Measurements from ENCODE around the gene GPRASP2.

Gene GPRASP2

GRCh38 chrX:102723456-102723855, 11.2 kb downstream of the GPRASP2 start:
- H3K27ac ChIP-seq = no peak overlapping the region
- TF ChIP-seq ZFX (IDR thresholded peaks at IDR 0.05) = no peak
- TF ChIP-seq CTCF (conservative IDR thresholded peaks at IDR 0.05) = no peak

- no peak overlapping the region for H3K27ac ChIP-seq
- TF ChIP-seq CTCF (conservative IDR thresholded peaks at IDR 0.05) = no peak
- TF ChIP-seq ZFX (IDR thresholded peaks at IDR 0.05) = no peak
Observed at GRCh38 chrX:102727761-102728160, 15.5 kb downstream of the GPRASP2 start.

- TF ChIP-seq CTCF (conservative IDR thresholded peaks at IDR 0.05) = no peak
- no peak for TF ChIP-seq ZFX (IDR thresholded peaks at IDR 0.05)
Observed at GRCh38 chrX:102728646-102729045, 16.4 kb downstream of the GPRASP2 start.

GRCh38 chrX:102739657-102740056, 27.4 kb downstream of the GPRASP2 start:
- TF ChIP-seq CTCF (conservative IDR thresholded peaks at IDR 0.05) = no peak
- no peak for TF ChIP-seq ZFX (IDR thresholded peaks at IDR 0.05)
- H3K27ac ChIP-seq = no peak overlapping the region

More at GRCh38 chrX:102728646-102729045, 16.4 kb downstream of the GPRASP2 start:
- no peak overlapping the region for H3K27ac ChIP-seq

GRCh38 chrX:102744307-102744706, 32.1 kb downstream of the GPRASP2 start:
- TF ChIP-seq CTCF (conservative IDR thresholded peaks at IDR 0.05) = no peak

GRCh38 chrX:102745513-102745856, 33.2 kb downstream of the GPRASP2 start:
- no peak overlapping the region for H3K27ac ChIP-seq
- TF ChIP-seq CTCF (conservative IDR thresholded peaks at IDR 0.05) (no peak), ZFX (IDR thresholded peaks at IDR 0.05) (no peak)

More at GRCh38 chrX:102744307-102744706, 32.1 kb downstream of the GPRASP2 start:
- no peak overlapping the region for H3K27ac ChIP-seq

GRCh38 chrX:102745857-102746584, 33.8 kb downstream of the GPRASP2 start:
- H3K27ac ChIP-seq = no peak overlapping the region
- no peak for TF ChIP-seq CTCF (conservative IDR thresholded peaks at IDR 0.05)
- TF ChIP-seq ZFX (IDR thresholded peaks at IDR 0.05) = no peak
